HEK293T (cell line): ENCODE results near the gene NBEA.

Source experiments
- CTCF ChIA-PET: fragments of 350-600 bp; formaldehyde crosslinking; extraction: SDS; loops from one replicate; lab custom pipeline; 2021; ENCODE audit warnings: antibody characterized with exemption, inconsistent platforms; lab: Yijun Ruan, JAX
- POLR2A ChIA-PET: fragments of 350-600 bp; formaldehyde crosslinking; extraction: SDS; loops from one replicate; lab custom pipeline; 2020; ENCODE audit warnings: antibody characterized with exemption, inconsistent platforms; lab: Yijun Ruan, JAX
- DNase-seq: peaks from one replicate; pipeline ENCODE4 v3.0.0; 2012; ENCODE audit warnings: mixed read lengths; ENCODE audit errors: extremely low spot score
- ARNT ChIP-seq: fragments of 450-650 bp; IDR thresholded peaks from 2 replicates; pipeline ENCODE4 v1.6.1; 2017; ENCODE audit warnings: mild to moderate bottlenecking
- BHLHE40 ChIP-seq: fragments of 450-650 bp; IDR thresholded peaks from 2 replicates; pipeline ENCODE4 v1.6.1; 2016; ENCODE audit warnings: mild to moderate bottlenecking, moderate library complexity, borderline replicate concordance
- CTBP1 ChIP-seq: fragments of 450-650 bp; IDR thresholded peaks from 2 replicates; pipeline ENCODE4 v1.6.1; 2016; ENCODE audit warnings: borderline replicate concordance
- ELF4 ChIP-seq: fragments of 450-650 bp; IDR thresholded peaks from 2 replicates; pipeline ENCODE4 v1.6.1; 2017; ENCODE audit warnings: antibody characterized with exemption
- FOXA1 ChIP-seq: fragments of 450-650 bp; IDR thresholded peaks from 2 replicates; pipeline ENCODE4 v1.6.1; 2016; ENCODE audit warnings: mild to moderate bottlenecking
- FOXK2 ChIP-seq: fragments of 450-650 bp; IDR thresholded peaks from 2 replicates; pipeline ENCODE4 v1.6.1; 2016; ENCODE audit warnings: mild to moderate bottlenecking
- FOXM1 ChIP-seq: fragments of 450-650 bp; IDR thresholded peaks from 2 replicates; pipeline ENCODE4 v1.6.1; 2017; ENCODE audit warnings: mild to moderate bottlenecking, borderline replicate concordance
- HDGF ChIP-seq: fragments of 450-650 bp; IDR thresholded peaks from 2 replicates; pipeline ENCODE4 v1.6.1; 2017; ENCODE audit warnings: antibody characterized with exemption, borderline replicate concordance
- L3MBTL2 ChIP-seq: fragments of 450-650 bp; conservative IDR thresholded peaks from 2 replicates; pipeline ENCODE4 v1.6.1; 2016; ENCODE audit warnings: mild to moderate bottlenecking
- LEF1 ChIP-seq: fragments of 450-650 bp; IDR thresholded peaks from 2 replicates; pipeline ENCODE4 v1.6.1; 2017; ENCODE audit warnings: mild to moderate bottlenecking, borderline replicate concordance
- NFRKB ChIP-seq: fragments of 450-650 bp; IDR thresholded peaks from 2 replicates; pipeline ENCODE4 v1.6.1; 2016; ENCODE audit warnings: mild to moderate bottlenecking, moderate library complexity
- PKNOX1 ChIP-seq: fragments of 450-650 bp; IDR thresholded peaks from 2 replicates; pipeline ENCODE4 v1.6.1; 2016
- SP1 ChIP-seq: fragments of 450-650 bp; IDR thresholded peaks from 2 replicates; pipeline ENCODE4 v1.6.1; 2017
- SUZ12 ChIP-seq: fragments of 450-650 bp; IDR thresholded peaks from 2 replicates; pipeline ENCODE4 v1.6.1; 2016; ENCODE audit warnings: mild to moderate bottlenecking
- TARDBP ChIP-seq: fragments of 450-650 bp; IDR thresholded peaks from 2 replicates; pipeline ENCODE4 v1.6.1; 2016
- ZNF384 ChIP-seq: fragments of 450-650 bp; IDR thresholded peaks from 2 replicates; pipeline ENCODE4 v1.6.1; 2016

The NBEA gene

GRCh38 chr13:35460061-35460460 is 518.0 kb downstream of the NBEA start:
- no peak for TF ChIP-seq ELF4
- no peak for TF ChIP-seq NFRKB
- ChIA-PET POLR2A (no interaction called here), CTCF (no interaction called here)
- DNase-seq, result no peak

- no peak for DNase-seq
- CTCF ChIA-PET, result no interaction called here
- TF ChIP-seq PKNOX1 (no peak), ZNF384 (no peak), FOXK2 (no peak), L3MBTL2 (no peak), BHLHE40 (no peak), ELF4 (no peak), TARDBP (no peak)
- POLR2A ChIA-PET, result no interaction called here
Observed at GRCh38 chr13:35465371-35465770, 523.3 kb downstream of the NBEA start.

GRCh38 chr13:35468195-35468594 is 526.1 kb downstream of the NBEA start:
- ChIA-PET POLR2A (interaction anchor here (1.2 kb wide), 1 partner anchor 8 kb away, joined by 4 read pairs; the partner anchor contains the start of gene MAB21L1), CTCF (no interaction called here)
- DNase-seq, result no peak
- TF ChIP-seq LEF1 (no peak), PKNOX1 (no peak), SP1 (no peak), TARDBP (no peak)

GRCh38 chr13:35469806-35470525 is 527.9 kb downstream of the NBEA start:
- POLR2A ChIA-PET, result no interaction called here
- no peak for DNase-seq
- CTCF ChIA-PET, result no interaction called here
- no peak for TF ChIP-seq ELF4
- TF ChIP-seq PKNOX1, result no peak
- no peak for TF ChIP-seq SUZ12
- no peak for TF ChIP-seq CTBP1
- no peak for TF ChIP-seq FOXM1
- no peak for TF ChIP-seq NFRKB
- TF ChIP-seq SP1, result no peak
- no peak for TF ChIP-seq TARDBP
- no peak for TF ChIP-seq ARNT
- no peak for TF ChIP-seq L3MBTL2
- TF ChIP-seq HDGF, result no peak
- TF ChIP-seq FOXA1, result no peak
- TF ChIP-seq ZNF384, result no peak
- TF ChIP-seq FOXK2, result no peak
- no peak for TF ChIP-seq LEF1

GRCh38 chr13:35470671-35471661 is 528.9 kb downstream of the NBEA start:
- CTCF ChIA-PET, result no interaction called here

More at GRCh38 chr13:35470671-35471661, 528.9 kb downstream of the NBEA start:
- DNase-seq, result no peak
- TF ChIP-seq HDGF (no peak), TARDBP (no peak), CTBP1 (no peak), SP1 (no peak), ARNT (no peak), PKNOX1 (no peak), L3MBTL2 (no peak), ELF4 (no peak), FOXK2 (no peak), NFRKB (no peak), FOXM1 (no peak), BHLHE40 (no peak), LEF1 (no peak), FOXA1 (no peak), ZNF384 (no peak), SUZ12 (no peak)
- POLR2A ChIA-PET, result no interaction called here
